ENCODE results near the gene NCDN.

DNA sequence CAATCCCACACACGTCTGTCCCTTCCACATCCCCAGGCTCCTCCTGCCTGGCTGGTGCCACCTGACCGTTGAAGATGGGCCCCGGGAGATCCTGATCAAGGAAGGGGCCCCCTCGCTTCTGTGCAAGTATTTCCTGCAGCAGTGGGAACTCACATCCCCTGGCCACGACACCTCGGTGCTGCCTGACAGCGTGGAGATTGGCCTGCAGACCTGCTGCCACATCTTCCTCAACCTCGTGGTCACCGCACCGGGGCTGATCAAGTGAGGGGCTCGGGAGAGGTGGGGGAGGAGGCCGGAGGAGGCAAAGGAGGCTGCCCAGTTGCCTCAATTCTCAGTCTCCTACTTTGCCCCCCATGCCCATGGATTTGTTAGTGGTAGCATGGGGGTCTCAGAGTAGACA is 5.6 kb downstream of the NCDN start:
- TF ChIP-seq, protein P1, sequence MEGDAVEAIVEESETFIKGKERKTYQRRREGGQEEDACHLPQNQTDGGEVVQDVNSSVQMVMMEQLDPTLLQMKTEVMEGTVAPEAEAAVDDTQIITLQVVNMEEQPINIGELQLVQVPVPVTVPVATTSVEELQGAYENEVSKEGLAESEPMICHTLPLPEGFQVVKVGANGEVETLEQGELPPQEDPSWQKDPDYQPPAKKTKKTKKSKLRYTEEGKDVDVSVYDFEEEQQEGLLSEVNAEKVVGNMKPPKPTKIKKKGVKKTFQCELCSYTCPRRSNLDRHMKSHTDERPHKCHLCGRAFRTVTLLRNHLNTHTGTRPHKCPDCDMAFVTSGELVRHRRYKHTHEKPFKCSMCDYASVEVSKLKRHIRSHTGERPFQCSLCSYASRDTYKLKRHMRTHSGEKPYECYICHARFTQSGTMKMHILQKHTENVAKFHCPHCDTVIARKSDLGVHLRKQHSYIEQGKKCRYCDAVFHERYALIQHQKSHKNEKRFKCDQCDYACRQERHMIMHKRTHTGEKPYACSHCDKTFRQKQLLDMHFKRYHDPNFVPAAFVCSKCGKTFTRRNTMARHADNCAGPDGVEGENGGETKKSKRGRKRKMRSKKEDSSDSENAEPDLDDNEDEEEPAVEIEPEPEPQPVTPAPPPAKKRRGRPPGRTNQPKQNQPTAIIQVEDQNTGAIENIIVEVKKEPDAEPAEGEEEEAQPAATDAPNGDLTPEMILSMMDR (IDR thresholded peaks at IDR 0.05; ENCODE audit: control extremely low read depth in 1 of 3, insufficient read depth in 1 of 3, low read depth in 1 of 3, low read length in 3 of 3) = no peak
- TF ChIP-seq POLR2A (IDR thresholded peaks at IDR 0.05; ENCODE audit: control extremely low read depth in 1 of 2, low read depth in 2 of 2, low read length in 2 of 2) (no peak), TCF12 (IDR thresholded peaks at IDR 0.05; ENCODE audit: low read depth, low read length) (no peak)

Data from H1 (cell line).